Measurements from ENCODE around the gene ARHGEF17. TPM values are rescaled to one million over a fixed set of nuclear protein-coding genes. Genes with fewer than 3 reads are reported as not detected.

Gene ARHGEF17
- total RNA-seq, 3 donors from 2014 or later (not counting 1 experiment from before 2014, with no cell fraction given) = 0.02 to 0.88 (median 0.50) TPM

GRCh38 chr11:73337846-73338245 is 29.8 kb downstream of the ARHGEF17 start:
- H3K36me3 Mint-ChIP-seq = no peaks in the 10 kb centered on the region
- no peak overlapping the region for H3K27ac Mint-ChIP-seq
- H3K9me3 Mint-ChIP-seq = no peaks in the 10 kb centered on the region
- TF ChIP-seq, protein P1, sequence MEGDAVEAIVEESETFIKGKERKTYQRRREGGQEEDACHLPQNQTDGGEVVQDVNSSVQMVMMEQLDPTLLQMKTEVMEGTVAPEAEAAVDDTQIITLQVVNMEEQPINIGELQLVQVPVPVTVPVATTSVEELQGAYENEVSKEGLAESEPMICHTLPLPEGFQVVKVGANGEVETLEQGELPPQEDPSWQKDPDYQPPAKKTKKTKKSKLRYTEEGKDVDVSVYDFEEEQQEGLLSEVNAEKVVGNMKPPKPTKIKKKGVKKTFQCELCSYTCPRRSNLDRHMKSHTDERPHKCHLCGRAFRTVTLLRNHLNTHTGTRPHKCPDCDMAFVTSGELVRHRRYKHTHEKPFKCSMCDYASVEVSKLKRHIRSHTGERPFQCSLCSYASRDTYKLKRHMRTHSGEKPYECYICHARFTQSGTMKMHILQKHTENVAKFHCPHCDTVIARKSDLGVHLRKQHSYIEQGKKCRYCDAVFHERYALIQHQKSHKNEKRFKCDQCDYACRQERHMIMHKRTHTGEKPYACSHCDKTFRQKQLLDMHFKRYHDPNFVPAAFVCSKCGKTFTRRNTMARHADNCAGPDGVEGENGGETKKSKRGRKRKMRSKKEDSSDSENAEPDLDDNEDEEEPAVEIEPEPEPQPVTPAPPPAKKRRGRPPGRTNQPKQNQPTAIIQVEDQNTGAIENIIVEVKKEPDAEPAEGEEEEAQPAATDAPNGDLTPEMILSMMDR (IDR thresholded peaks at IDR 0.05) = no peak
- WGBS (ENCODE audit: insufficient coverage) = 86% methylated on average over 2 of the region's 2 CpGs
- peaks cover 0 to 3% of the 10 kb centered on the region in 2 donors for H3K27me3 Mint-ChIP-seq (ENCODE audit: low read depth in 2 of 2)
- Histone ChIP-seq H3K27me3 (ENCODE audit: control insufficient read depth, insufficient read depth, low read length) (no peaks in the 10 kb centered on the region), H3K4me1 (ENCODE audit: control insufficient read depth, insufficient read depth, low read length) (no peaks in the 10 kb centered on the region), H3K4me3 (ENCODE audit: low read length) (no peak overlapping the region), H3K9me3 (ENCODE audit: control insufficient read depth, insufficient read depth, low read length) (no peaks in the 10 kb centered on the region), H3K27ac (ENCODE audit: low read length) (no peak overlapping the region), H3K36me3 (ENCODE audit: control insufficient read depth, insufficient read depth, low read length) (no peaks in the 10 kb centered on the region)
- intact Hi-C loops (cut with micrococcal nuclease) = no loop called here
- H3K4me3 Mint-ChIP-seq = no peak overlapping the region
- H3K4me1 Mint-ChIP-seq = no peaks in the 10 kb centered on the region
- ATAC-seq = no peak
- DNase-seq = no peak

DNA sequence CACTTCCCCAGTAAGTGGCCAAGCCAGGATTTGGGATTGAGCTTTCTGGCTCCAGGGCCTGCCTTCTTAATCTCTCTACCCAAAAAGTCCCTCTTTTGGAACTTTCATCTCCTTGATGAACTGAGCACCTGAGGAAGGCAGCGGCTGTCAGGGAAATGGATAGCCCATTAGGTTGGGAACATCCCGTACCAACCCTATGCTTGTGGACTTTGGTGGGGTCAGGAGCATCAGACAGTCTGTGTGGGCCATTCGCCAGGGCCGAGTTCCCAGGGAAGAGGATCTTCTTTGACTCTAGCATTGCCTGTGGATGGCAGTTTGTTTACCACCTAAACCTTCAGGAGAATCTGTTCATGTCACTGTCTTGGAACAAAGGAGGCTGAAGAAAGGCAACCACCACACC is 30.2 kb downstream of the ARHGEF17 start:
- H3K4me3 ChIP-seq (ENCODE audit: low read length) = no peak overlapping the region
- H3K27ac Mint-ChIP-seq = no peak overlapping the region
- TF ChIP-seq, protein P1 (IDR thresholded peaks at IDR 0.05) = no peak
- no peaks in the 10 kb centered on the region for H3K4me1 ChIP-seq (ENCODE audit: control insufficient read depth, insufficient read depth, low read length)
- H3K27me3 ChIP-seq (ENCODE audit: control insufficient read depth, insufficient read depth, low read length) = no peaks in the 10 kb centered on the region
- intact Hi-C loops (cut with micrococcal nuclease) = no loop called here
- no peak overlapping the region for H3K4me3 Mint-ChIP-seq
- no peaks in the 10 kb centered on the region for H3K36me3 Mint-ChIP-seq
- no peaks in the 10 kb centered on the region for H3K9me3 Mint-ChIP-seq
- H3K27me3 Mint-ChIP-seq (ENCODE audit: low read depth in 2 of 2) = peaks cover 0 to 3% of the 10 kb centered on the region in 2 donors
- H3K36me3 ChIP-seq (ENCODE audit: control insufficient read depth, insufficient read depth, low read length) = no peaks in the 10 kb centered on the region
- ATAC-seq (no peak), DNase-seq (no peak)
- WGBS (ENCODE audit: insufficient coverage) = 86% methylated on average over 4 of the region's 4 CpGs
- H3K9me3 ChIP-seq (ENCODE audit: control insufficient read depth, insufficient read depth, low read length) = no peaks in the 10 kb centered on the region
- no peaks in the 10 kb centered on the region for H3K4me1 Mint-ChIP-seq
- no peak overlapping the region for H3K27ac ChIP-seq (ENCODE audit: low read length)

- Histone ChIP-seq H3K27ac (ENCODE audit: low read length) (no peak overlapping the region), H3K4me3 (ENCODE audit: low read length) (no peak overlapping the region), H3K27me3 (ENCODE audit: control insufficient read depth, insufficient read depth, low read length) (no peaks in the 10 kb centered on the region), H3K36me3 (ENCODE audit: control insufficient read depth, insufficient read depth, low read length) (no peaks in the 10 kb centered on the region), H3K4me1 (ENCODE audit: control insufficient read depth, insufficient read depth, low read length) (no peaks in the 10 kb centered on the region), H3K9me3 (ENCODE audit: control insufficient read depth, insufficient read depth, low read length) (no peaks in the 10 kb centered on the region)
- no peak for DNase-seq
- Mint-ChIP-seq H3K27me3 (ENCODE audit: low read depth in 2 of 2) (peaks cover 0 to 3% of the 10 kb centered on the region in 2 donors), H3K36me3 (no peaks in the 10 kb centered on the region), H3K27ac (no peak overlapping the region), H3K4me1 (no peaks in the 10 kb centered on the region), H3K9me3 (no peaks in the 10 kb centered on the region), H3K4me3 (no peak overlapping the region)
- 71% methylated on average over 3 of the region's 3 CpGs for WGBS (ENCODE audit: insufficient coverage)
- intact Hi-C loops (cut with micrococcal nuclease) = no loop called here
- no peak for ATAC-seq
- TF ChIP-seq, protein P1 (IDR thresholded peaks at IDR 0.05) = no peak
These were observed 32.1 kb downstream of the ARHGEF17 start for GRCh38 chr11:73340164-73340563.

DNA sequence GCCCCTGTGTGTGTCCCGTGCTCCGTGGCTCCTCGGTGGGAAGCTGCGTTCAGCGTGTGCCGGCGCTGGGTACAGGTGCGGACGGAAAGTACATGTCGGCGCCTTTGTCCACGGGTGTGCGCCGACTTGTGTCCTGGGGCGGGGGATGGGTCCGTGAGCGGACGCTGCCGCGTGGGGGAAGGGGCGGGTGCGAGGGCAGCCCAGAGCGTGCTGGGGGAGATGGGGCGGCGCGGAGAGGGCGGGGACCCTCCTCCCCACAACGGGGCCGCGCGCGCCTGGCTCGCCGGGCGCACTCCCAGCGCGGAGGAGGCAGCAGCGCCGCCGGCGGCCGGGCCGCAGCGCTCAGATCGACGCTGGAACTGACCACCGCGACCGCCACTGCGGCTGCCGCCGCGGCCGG is 34.6 kb downstream of the ARHGEF17 start:
- Histone ChIP-seq H3K4me1 (ENCODE audit: control insufficient read depth, insufficient read depth, low read length) (no peaks in the 10 kb centered on the region), H3K4me3 (ENCODE audit: low read length) (no peak overlapping the region), H3K27me3 (ENCODE audit: control insufficient read depth, insufficient read depth, low read length) (no peaks in the 10 kb centered on the region), H3K9me3 (ENCODE audit: control insufficient read depth, insufficient read depth, low read length) (no peaks in the 10 kb centered on the region), H3K27ac (ENCODE audit: low read length) (no peak overlapping the region), H3K36me3 (ENCODE audit: control insufficient read depth, insufficient read depth, low read length) (no peaks in the 10 kb centered on the region)
- no peak for ATAC-seq
- peaks cover 0 to 3% of the 10 kb centered on the region in 2 donors for H3K27me3 Mint-ChIP-seq (ENCODE audit: low read depth in 2 of 2)
- H3K4me3 Mint-ChIP-seq = no peak overlapping the region
- intact Hi-C loops (cut with micrococcal nuclease) = no loop called here
- DNase-seq = no peak
- no peaks in the 10 kb centered on the region for H3K4me1 Mint-ChIP-seq
- TF ChIP-seq, protein P1 (IDR thresholded peaks at IDR 0.05) = no peak
- H3K9me3 Mint-ChIP-seq = no peaks in the 10 kb centered on the region
- no peaks in the 10 kb centered on the region for H3K36me3 Mint-ChIP-seq
- H3K27ac Mint-ChIP-seq = no peak overlapping the region
- 91% methylated on average over 54 of the region's 54 CpGs for WGBS (ENCODE audit: insufficient coverage)

All from natural killer cell (primary cell).